ENCODE data around the gene ITGB1BP1. TPM values are rescaled to one million over a fixed set of nuclear protein-coding genes. Genes with fewer than 3 reads are reported as not detected.

Gene ITGB1BP1
- total RNA-seq, 1 donor from 2014 or later: 25.4 TPM

- H3K4me3 ChIP-seq: peak overlapping the region; percentile 83 to 93
- no peak overlapping the region for H3K27ac ChIP-seq
- intact Hi-C loops (cut with DNase I): loop anchor here (5.0 to 10.0 kb wide), 2 partner anchors 217 to 420 kb away; partner anchors contain the start of genes ASAP2 and MBOAT2
- H3K4me1 ChIP-seq: peaks cover 7 to 33% of the 10 kb centered on the region in 2 donors
- H3K27me3 ChIP-seq: no peaks in the 10 kb centered on the region
- H3K36me3 ChIP-seq: peaks cover 5 to 7% of the 10 kb centered on the region in 2 donors
- no peak for DNase-seq (ENCODE audit: low spot score in 2 of 2)
- TF ChIP-seq CTCF (IDR thresholded peaks at IDR 0.05): no peak
- H3K9me3 ChIP-seq: no peaks in the 10 kb centered on the region
Measured at GRCh38 chr2:9424447-9425164, 1.3 kb upstream of the ITGB1BP1 start.

GRCh38 chr2:9423922-9424272, 569 bp upstream of the ITGB1BP1 start:
- peak overlapping the region; percentile 91 to 94 for H3K27ac ChIP-seq
- H3K4me3 ChIP-seq: peak overlapping the region; percentile 83 to 93
- H3K4me1 ChIP-seq: peaks cover 7 to 33% of the 10 kb centered on the region in 2 donors
- H3K36me3 ChIP-seq: peaks cover under 1 to 2% of the 10 kb centered on the region in 2 donors
- no peaks in the 10 kb centered on the region for H3K9me3 ChIP-seq
- no peak for TF ChIP-seq CTCF (IDR thresholded peaks at IDR 0.05)
- intact Hi-C loops (cut with DNase I): loop anchor here (1.0 to 10.0 kb wide), 6 partner anchors 51 to 419 kb away; partner anchors contain the start of genes ADAM17, ASAP2, IAH1 and MBOAT2
- H3K27me3 ChIP-seq: no peaks in the 10 kb centered on the region
- no peak for DNase-seq (ENCODE audit: low spot score in 2 of 2)

GRCh38 chr2:9422321-9423099, 818 bp downstream of the ITGB1BP1 start:
- DNase-seq (ENCODE audit: low spot score in 2 of 2): no peak
- no peak for TF ChIP-seq CTCF (IDR thresholded peaks at IDR 0.05)
- Histone ChIP-seq H3K4me3 (peak overlapping the region; percentile 83 to 93), H3K4me1 (peaks cover 7 to 33% of the 10 kb centered on the region in 2 donors), H3K9me3 (no peaks in the 10 kb centered on the region), H3K27me3 (no peaks in the 10 kb centered on the region), H3K27ac (peak overlapping the region; percentile 91 to 94), H3K36me3 (no peaks in the 10 kb centered on the region)
- intact Hi-C loops (cut with DNase I): loop anchor here (1.0 to 10.0 kb wide), 6 partner anchors 52 to 418 kb away; partner anchors contain the start of genes ADAM17, ASAP2, IAH1 and MBOAT2

GRCh38 chr2:9420495-9420894, 2.8 kb downstream of the ITGB1BP1 start:
- intact Hi-C loops (cut with DNase I): loop anchor here (5.0 to 10.0 kb wide), 2 partner anchors 213 to 416 kb away; partner anchors contain the start of genes ASAP2 and MBOAT2
- TF ChIP-seq CTCF (IDR thresholded peaks at IDR 0.05): no peak
- Histone ChIP-seq H3K9me3 (no peaks in the 10 kb centered on the region), H3K27ac (no peak overlapping the region), H3K4me1 (peaks cover 7 to 33% of the 10 kb centered on the region in 2 donors), H3K4me3 (no peak overlapping the region), H3K36me3 (peaks cover 0 to 5% of the 10 kb centered on the region in 2 donors), H3K27me3 (no peaks in the 10 kb centered on the region)
- no peak for DNase-seq (ENCODE audit: low spot score in 2 of 2)

- no peak overlapping the region for H3K4me3 ChIP-seq
- no peak overlapping the region for H3K27ac ChIP-seq
- DNase-seq (ENCODE audit: low spot score in 2 of 2): no peak
- H3K9me3 ChIP-seq: no peaks in the 10 kb centered on the region
- H3K4me1 ChIP-seq: peaks cover 7 to 28% of the 10 kb centered on the region in 2 donors
- H3K36me3 ChIP-seq: peaks cover 0 to 5% of the 10 kb centered on the region in 2 donors
- no peaks in the 10 kb centered on the region for H3K27me3 ChIP-seq
- intact Hi-C loops (cut with DNase I): no loop called here
- TF ChIP-seq CTCF (IDR thresholded peaks at IDR 0.05): no peak
Measured at GRCh38 chr2:9419541-9419940, 3.8 kb downstream of the ITGB1BP1 start.
